ENCODE results near the gene YTHDF1.

The YTHDF1 gene

DNA sequence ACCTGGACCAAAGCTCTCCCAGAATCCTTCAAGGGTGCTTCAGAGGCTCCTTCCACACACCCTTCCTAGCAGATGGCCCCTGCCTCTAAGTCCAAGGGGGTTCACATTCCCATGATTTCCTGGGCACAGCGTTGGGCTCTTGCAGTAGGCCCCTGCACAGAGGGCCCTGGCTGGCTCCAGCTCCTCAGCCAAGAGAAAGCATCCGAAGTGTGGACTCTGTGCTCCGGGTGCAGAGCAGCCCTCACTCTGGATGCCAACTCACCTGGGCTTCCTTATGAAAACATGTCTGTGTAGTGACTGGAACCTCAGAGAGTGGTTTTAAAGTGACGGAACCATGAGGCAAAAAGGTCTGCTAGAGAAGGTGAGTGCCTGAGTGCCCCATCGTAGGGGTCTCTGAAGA is 11.6 kb downstream of the YTHDF1 start:
- DNase-seq, result no peak

DNA sequence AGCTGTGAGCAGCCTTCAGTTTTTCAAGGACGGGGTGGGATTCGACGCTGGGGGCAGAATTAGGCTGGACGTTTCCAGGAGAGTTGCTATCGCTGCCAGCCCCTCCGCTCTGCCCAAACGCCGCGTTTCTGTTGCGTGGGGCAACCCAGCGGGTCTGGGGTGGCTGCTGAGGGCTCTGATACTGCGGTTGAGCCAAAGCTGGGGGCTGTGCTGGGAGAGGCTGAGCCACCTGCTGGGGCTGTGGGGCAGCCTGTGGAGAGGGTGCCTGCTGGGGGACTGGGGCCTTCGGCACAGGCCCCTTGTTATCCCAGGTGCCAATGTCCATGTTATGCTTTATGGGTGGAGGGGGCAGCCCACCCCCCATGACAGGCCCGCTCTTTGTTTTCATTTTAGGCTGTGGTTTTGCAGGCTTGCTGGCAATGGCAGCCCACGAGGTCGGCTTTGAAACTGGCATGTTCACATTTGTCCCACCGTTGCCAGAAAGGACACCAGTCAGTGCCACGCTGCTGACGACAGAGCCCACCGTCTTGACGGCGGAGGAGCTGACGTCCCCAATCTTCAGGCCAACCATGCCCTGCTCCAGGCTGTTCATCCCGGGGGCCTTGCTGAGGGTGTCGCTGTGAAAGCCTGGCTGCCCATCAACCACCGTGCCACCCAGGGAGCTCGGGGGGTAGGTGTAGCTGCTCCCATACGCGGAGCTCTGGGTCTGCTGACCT is 13.0 kb downstream of the YTHDF1 start:
- no peak for DNase-seq

DNA sequence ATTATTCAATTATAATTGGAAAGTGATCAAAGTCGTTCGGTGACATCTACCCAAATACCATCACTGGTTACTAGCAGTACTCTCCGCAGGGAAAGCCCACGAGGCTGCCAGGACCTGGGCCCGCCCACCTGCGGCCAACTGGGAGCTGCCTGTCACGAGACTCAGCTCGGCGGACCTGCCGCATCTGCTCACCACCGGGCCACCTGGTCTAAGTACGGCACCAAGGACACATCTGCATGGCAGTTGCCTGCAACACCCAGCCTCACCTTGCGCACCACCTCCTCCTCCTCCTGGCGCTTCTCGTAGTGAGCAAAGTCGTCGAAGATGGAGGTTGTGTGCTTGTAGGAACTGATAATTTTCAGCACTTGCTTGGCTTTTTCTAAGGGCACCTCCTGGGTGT is 13.9 kb downstream of the YTHDF1 start:
- no peak for DNase-seq

DNA sequence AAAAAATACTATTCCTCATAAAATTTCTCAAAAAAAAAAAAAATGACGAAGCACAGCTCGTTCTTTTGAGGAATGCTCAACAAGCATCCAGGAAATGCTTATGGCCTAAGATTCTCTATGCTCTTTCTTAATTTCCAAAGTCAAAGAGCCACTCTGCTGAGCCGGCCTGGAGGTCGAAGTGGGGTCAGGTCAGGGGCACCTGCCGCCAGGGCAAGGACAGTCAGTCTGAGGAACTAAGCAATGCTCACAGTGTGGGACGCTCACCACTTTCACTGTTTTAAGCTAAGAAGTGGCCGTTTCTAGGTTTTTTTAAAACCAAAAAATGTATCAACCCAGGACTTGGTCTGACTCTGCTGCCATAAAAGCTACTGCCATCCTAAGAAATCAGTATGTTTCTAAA is 17.3 kb downstream of the YTHDF1 start:
- no peak for DNase-seq

DNA sequence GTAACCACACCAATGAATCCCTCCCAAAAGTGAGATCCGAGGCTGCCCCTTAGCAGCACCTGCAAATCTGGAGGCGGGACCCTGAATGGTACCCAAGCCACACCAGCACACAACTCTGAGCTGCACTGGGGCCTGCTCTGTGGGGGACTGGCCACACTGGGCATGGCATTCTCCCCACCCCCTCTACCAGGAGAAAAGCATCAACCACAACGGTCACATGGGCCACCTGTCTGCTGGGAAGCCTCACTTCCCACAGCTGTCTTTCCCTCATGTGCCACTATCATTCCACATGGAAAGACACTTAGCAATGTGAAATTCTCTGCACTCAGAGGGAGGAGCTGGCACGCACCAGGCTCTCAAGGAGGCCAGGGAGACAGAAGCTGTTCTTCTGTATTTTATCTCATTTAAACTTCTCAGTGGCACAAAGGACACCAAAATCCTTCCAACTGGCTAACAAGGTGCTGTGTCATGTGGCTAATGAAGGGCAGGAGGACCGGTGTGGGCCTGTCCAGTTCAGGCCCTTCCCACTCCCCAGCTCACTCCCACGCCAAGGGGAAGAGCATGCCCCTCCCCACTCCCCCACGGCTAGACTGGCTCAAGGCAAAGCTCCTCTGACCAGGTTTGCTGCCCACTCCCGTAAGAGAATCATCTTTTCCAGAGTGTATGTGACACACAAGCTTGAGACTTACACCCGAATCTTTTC is 19.0 kb downstream of the YTHDF1 start:
- DNase-seq, result no peak

DNA sequence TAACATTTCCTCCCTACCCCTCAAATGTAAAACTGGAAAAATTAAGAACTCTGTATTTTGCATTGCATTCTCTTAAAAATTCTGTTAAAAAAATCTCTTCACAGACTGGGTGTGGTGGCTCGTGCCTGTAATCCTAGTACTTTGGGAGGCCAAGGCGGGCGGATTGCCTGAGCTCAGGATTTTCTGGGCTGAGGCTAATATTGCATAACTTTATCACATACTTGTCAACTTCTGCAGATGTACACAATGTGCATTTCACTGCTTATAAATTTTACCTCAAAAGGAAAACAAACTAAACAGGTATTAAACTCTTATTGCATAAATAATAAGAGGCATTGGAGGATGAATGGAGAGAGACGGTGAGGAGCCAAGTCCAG is 21.1 kb downstream of the YTHDF1 start:
- DNase-seq, result no peak

DNA sequence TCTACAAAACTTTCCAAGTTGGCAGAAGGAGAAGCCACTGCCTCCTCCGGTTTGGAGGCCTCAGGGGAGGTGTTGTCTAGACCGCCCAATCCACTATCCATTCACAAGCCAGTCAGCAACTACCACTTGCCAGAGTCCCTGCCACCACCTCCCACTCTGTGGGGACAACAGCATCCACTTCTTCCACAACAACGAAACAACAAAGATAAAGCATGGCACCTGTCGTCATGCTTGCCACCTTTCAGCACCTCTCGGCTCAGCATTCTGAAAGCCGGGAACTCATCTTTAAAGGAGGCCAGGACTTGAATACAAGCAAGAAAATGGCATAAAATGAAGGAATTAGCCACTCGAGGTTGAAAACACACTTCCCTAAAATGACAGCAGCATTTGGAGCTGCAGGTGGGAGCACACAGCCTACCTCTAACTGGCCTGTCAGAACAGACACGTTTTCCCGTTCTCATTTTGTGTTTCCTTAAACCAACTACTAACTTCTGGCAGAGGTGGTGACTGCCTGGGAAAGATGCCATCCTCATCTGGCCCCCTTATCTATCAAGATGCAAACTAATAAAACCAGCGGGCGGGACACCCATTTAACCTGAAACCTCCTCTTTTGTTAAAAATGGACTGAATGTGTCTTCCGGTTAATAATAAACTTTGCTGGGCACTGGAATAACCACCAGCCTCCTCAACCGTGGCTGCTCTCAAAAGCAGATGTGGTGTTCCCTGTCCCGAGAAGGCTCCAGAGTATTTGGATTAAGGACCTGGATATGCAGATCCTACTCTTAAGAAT is 21.7 kb downstream of the YTHDF1 start:
- no peak for DNase-seq

DNA sequence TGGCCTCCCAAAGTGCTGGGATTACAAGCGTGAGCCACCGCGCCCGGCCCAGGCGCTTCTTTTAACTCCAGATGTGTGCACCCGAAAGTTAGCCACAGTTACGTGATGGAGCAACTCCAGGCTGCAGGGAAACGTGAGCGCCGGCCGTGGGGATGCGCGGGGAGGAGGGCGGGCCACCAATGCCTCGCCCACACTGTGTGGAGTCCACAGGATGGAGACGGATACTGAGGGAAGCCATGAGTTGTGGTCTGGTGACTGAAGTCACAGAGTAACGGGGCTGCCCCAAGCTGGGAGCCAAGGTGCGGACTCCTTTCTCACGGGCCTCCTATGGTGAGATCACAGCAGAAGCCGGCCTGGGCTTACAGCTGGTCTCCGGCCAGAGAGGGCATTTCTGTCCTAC is 23.2 kb downstream of the YTHDF1 start:
- no peak for DNase-seq

DNA sequence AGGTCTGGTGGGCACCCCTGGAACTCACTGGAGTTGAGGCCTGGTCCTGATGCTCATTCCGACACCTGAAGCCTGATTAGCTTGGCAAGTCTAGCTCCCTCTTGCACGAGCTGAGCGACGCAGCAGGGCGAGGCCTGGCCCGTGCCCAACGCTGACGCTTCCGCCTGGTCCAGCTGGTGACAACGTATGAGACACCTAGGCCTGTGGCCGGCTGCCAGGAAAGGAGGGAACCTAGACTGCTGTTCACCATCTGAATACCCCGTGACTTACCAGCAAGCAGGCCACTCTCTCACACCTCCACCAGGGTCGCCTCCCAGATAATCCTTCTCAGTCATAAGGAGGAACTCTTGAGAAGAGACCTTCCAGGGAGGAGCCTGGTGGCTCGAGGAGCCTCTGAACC is 24.5 kb downstream of the YTHDF1 start:
- DNase-seq, result peak; percentile 99

DNA sequence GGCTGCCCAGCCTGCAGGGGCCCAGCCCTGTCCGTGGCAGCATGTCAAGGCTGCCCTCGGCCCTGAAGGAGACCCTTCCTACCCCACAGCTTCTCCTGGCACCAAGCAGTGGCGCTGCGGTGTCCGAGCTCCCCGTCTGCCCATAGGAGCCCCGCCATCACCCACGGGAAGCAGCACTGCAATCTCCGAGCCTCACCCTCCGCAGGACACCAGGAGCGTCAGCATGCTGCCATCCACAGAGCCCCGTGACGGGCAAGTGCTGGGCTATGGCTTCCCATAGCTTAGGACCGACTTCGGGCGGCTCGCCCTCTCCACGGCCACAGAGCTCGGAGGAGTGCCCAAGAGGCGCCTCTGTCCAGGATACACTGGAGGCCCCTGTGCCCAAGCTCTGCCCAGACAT is 25.1 kb downstream of the YTHDF1 start:
- DNase-seq, result no peak

DNA sequence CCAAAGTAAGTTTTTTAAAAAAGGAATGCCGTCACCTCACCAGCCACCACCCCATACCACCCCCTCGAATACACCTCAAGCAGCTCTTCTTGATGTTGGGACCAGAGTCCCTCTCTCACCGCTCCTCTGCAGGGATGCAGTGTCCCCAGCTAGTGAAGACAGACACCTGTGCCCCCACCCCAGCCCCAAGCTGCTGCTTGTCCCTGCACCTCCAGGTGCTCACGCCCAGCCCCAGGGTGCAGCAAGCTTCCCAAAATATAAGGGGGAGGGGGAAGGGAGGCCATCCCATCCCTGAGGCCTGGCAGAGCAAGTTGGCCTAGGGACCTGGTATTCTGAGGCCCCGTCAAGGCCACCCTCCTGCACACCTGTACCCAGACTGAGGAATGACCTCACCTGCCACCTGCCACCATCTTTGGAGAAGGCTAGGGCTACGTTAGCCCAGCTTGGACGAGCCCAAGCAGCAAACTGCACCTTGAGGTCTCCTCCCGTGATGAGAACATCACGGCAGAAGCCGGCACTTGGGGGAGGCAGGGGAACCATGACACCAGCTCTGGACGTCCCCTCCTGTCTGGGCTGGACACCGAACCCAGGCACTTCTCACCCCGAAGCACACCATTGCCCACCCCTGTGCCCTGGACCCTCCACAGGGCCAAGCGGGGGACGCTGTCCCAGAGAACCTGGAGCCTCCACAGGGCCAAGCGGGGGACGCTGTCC is 25.9 kb downstream of the YTHDF1 start:
- no peak for DNase-seq

DNA sequence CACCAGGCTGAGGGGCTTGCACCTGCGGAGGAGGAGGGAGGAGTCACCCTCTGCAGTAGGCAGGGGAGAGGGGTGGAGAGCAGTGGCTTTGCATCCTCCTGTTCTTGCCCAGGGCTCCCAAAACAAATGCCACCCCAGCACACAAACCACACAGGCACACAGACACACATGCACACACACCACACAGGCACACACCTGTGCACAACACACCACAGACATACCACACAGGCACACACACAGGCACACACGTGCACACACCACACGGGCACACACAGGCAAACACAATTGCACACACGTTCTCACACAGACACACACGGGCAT is 26.6 kb downstream of the YTHDF1 start:
- no peak for DNase-seq

DNA sequence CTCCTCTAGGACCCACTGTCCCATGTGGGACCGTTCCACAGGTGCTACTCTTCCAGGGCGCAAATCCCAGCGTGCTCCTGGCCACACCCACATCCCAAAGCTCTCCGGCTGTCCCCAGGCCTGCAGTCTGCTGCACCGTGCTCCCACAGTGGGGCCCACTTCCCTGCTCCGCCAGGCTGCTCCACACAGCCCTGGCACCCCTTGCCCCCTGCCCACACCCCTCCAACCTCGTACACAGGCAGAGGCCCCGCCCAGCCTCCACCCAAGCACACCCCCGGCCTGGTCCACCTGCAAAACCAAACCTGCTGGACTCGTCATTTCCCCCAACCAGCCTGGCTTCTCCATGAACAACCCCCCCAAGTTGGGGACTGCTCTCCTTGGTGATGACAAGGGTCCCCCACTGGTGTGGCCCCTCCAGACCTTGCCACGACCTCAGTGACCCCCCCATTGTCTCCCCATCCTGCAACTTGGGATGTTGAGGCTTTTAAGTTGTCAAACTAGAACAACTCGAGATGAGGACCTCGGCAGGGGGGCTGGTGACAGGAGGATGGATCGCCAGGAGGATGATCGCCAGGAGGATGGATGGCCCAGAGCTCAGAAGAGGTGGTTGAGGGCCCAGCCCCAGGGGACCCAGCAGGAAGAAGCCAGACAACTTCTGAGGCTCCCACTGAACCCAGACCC is 27.1 kb downstream of the YTHDF1 start:
- DNase-seq, result no peak

DNA sequence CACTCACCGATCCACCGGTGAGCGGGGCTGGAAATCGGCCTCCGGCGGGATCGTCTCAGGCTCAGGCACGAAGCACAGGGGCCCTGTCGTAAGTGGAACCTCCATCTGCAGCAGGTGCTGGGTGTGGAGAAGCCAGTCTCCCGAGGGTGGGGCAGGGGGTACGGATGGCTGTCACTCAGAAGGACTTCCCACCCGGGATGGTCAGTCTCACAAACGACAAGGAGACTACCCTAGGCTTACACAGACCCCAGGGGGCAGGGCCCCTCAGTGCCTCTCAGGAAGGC is 27.8 kb downstream of the YTHDF1 start:
- no peak for DNase-seq

DNA sequence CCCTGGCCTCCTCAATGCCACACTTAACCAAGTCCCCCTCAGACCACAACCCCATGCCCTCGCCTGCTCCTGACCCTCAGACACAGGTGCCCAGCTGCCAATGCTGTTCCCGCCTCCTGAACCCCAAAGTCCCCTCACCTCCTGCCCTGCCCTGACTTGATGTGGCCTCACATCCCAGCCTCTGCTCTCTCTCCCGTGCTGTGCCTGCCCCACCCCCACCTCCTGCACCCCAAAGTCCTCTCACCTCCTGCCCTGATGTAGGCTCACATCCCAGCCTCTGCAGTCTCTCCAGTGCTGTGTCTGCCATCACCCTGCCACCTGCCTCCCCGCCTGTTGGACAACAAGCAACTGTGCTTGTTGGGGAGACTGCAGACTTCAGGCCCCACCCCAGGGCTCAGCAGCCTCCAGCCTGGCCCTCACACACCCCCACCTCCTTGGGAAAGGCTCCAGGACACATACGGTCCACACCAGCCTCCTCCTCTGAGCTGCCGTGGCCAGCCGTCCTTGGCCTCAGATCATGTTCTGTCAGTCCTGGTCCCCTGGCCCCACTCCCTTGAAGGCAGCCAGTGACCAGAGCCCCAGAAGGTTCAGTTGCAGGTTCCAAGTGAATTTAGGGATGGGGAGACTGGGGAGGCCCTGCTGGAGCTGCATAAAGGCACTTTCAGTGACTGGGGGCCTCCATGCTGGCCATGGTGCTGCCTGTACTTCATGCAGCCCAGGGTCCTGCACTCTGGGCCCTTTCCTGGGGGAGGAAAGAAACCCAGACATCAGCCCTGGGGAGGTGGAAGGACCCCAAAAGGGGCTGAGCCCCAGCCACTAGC is 28.4 kb downstream of the YTHDF1 start:
- DNase-seq, result no peak

DNA sequence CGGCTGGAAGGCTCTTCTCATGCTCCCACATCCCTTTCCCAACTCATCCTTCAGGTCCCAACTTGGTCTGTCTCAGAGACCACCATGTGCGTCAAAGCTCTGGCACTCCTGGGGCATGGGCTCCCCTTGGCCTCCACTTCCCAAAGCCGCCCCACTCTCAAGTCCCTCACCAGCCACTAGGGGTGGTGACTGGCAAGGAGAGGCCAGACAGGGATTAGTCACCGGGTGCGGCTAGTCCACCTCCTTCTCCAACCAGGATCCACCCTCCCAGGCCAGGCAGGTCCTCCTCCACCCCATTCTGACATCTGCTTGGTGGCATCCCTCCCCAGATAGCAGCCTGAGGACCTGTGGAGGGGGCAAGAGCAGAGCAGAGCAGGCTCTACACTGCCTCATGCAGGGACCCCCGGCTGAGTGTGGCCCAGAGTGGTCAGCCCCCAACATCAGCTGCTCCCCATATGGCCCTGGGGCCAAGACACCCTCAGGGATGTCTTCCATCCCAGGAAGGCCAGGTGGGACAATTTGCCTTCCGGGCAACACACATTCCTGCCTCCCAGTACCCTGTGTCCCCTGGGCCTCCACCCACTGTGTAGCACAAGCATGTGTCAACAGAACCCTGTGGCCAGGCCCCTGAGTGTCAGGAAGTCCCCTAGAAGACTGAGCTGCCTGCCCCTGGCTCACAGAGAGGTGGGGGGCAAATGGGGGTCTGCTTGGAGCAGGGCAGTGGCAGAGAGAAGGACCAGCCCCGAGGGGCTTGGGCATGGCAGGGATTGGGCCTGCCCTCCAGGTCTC is 29.2 kb downstream of the YTHDF1 start:
- DNase-seq, result no peak

DNA sequence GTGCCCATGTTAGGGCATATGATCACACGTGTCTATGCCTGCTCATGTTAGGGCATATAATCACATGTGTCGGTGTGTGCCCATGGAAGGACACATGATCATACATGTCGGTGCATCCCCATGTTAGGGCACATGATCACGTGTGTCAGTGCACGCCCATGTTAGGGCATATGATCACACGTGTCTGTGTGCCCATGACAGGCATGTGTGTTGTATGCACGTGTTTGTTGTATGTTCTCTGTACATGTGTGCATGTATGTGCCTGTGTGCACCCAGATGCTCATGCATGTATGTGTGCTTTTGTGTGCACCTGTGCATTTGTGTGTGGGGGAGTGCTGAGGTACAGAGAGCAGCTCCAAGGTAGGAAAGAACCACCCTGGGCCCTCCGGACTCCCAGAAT is 29.8 kb downstream of the YTHDF1 start:
- DNase-seq, result no peak

DNA sequence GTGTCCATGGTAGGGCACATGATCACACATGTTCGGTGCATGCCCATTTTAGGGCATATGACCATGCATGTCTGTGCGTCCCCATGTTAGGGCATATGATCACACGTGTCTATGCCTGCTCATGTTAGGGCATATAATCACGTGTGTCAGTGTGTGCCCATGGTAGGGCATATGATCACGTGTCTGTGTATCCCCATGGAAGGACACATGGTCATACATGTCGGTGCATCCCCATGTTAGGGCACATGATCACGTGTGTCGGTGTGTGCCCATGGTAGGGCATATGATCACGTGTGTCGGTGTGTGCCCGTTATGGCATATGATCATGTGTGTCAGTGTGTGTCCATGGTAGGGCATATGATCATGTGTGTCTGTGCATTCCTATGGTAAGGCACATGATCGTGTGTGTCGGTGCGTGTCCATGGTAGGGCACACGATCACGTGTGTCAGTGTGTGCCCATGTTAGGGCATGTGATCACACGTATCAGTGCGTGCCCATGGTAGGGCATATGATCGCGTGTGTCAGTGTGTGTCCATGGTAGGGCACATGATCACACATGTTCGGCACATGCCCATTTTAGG is 30.6 kb downstream of the YTHDF1 start:
- no peak for DNase-seq

DNA sequence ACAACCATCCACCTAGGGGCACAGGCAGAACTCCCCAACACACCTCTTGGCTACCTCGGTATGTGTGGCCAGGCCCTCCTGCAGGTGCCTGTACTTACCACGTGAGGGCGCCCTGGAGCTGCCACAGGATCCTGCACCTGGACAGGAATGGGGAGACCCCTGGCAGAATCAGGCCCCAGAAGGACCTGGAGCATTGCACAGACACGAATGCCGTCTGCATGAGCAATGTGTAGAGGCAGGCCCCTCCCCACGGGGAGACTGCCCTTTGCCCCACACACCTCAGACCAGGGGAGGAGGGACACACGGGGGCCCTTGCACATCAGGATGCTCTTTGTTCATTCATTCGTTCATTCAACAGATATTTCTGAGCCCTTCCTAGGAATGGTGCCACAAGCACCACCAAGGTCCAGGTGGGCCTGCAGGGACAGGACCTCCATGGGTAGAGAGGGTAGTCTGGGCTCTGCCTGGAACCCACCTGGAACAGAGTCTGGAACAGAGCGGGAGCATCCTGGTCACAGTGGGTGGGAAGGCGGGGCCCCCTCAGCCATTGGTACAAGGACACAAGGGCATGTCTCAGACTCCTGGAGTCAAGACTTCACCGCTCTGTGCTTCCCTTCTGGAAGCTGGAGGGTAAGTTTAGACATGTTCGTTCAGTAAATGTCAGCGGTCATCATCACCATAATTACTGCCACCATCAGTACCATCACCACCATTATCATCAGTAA is 32.3 kb downstream of the YTHDF1 start:
- peak; percentile 50 for DNase-seq

DNA sequence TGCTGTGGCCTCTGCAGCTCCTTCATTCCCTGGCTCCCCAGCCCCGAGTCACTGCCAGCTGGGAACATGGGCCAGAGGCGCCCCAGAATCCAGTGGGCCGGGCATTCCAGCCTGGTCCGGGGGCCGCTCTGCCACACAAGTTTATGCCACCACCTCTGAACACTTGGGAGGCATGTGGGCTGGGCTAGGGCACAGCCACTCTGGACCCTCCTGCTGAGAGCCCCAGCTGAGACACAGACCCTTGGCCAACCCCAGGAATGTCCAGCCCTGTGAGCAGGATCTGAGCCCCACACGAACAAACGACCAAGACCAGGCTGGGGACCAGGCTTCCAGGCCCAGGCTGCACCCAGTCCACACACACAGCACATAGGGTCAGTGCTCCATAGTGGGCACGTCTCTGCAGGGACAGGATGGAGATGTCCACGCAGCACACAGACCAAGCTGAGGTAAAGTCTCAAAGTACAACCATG is 33.0 kb downstream of the YTHDF1 start:
- DNase-seq, result no peak

All from COR-L47 (cell line).